CD4-positive, alpha-beta T cell treated with Interleukin-6 at 100 ng/mL for 8 hours (primary cell): ENCODE data around the gene SRSF4.
"Not testable (repeated sequence)": the region's sequence is repeated elsewhere in the genome, so short reads cannot be mapped to it uniquely, and the experiment has no call there.

Experiments
- DNase-seq: peaks from one replicate; pipeline ENCODE4 v3.0.0-alpha.2; 2020; ENCODE audit warnings: mixed read lengths, low spot score

Gene SRSF4

DNA sequence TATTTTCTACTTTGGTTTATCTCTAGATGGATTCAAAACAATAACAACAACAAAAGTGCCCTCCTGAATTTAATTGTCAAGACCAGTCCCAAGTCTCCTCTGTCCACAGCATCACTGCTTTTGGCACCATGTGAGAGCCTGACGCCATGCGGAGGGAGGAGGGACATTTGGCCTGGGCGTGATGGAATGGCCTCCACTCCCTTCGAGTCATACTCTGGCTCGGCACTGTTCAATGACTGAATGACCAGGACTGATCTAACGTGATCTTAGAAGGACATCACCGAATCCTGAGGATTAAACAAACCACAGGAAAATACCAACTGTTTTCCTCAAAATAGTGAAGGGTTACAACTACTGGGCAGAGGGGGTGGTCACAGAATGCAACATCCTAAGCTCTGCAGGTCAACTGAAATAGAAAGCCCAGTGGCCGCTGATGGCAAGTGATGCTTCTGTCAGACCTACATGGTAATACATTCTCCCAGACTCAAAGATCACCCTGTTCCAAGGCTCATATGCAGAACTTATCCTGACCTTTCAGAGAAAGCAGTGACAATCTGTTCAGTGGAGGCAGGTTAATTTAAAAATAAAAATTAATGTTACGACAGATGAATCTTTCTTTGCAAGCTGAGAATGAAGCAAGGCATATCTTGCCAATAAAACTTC, 19.1 kb downstream of the SRSF4 start:
- no peak for DNase-seq

DNA sequence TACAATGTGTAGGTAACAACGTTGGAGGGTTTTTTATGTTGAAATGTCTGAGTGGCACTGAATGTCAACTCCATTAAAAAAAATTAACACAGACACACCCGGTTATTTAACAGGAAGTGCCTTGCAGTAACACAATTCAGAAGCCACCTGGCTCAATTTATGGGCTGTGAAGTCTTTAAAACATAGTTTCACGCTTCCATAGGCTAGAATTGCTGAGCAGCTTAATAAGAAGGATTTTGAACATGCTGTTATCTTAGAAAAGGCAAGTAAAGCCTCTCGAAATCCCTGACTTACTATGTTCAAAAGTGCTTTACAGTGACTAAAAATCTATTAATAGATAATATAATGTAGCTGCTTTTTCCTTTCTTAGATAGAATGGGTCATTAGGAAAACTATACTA, 19.7 kb downstream of the SRSF4 start:
- DNase-seq: no peak

- DNase-seq: no peak
These were observed 21.9 kb downstream of the SRSF4 start for GRCh38 chr1:29159773-29160172.

GRCh38 chr1:29157269-29157601, 24.5 kb downstream of the SRSF4 start:
- DNase-seq: no peak

GRCh38 chr1:29156543-29157268, 25.0 kb downstream of the SRSF4 start:
- DNase-seq: no peak

- DNase-seq: no peak
These were observed 29.5 kb downstream of the SRSF4 start for GRCh38 chr1:29152046-29152805.

- not testable (repeated sequence) for DNase-seq
These were observed 31.4 kb downstream of the SRSF4 start for GRCh38 chr1:29150346-29150745.

GRCh38 chr1:29148656-29149491, 32.8 kb downstream of the SRSF4 start:
- no peak for DNase-seq

- DNase-seq: no peak
These were observed 35.8 kb downstream of the SRSF4 start for GRCh38 chr1:29145739-29146437.

GRCh38 chr1:29144178-29144577, 37.5 kb downstream of the SRSF4 start:
- DNase-seq: no peak

GRCh38 chr1:29142714-29143113, 39.0 kb downstream of the SRSF4 start:
- no peak for DNase-seq

DNA sequence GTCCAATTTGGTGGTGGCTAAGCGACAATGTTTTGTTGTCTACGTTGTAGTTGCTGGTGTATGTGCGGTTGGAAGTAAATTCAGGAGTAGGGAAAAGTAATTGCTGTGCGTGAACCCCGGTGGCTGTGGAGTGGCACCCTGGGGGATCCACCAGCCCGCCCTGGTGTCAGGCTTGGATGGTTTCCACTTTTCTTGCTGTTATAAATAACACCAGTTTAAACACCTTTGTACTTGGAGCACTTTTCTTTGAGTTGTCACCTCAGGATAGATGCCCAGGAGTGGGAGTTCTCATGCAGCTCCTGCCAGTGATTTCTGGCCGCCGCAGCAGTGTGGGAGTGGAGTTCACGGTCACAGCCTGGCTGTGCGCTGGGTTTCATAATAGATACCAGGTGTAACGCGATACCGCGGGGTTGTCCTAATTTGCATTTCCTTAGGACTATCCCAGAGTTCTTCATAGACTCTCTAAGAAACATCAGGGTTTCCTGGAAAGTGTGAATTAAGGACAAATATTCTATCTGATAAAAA, 45.2 kb downstream of the SRSF4 start:
- no peak for DNase-seq

DNA sequence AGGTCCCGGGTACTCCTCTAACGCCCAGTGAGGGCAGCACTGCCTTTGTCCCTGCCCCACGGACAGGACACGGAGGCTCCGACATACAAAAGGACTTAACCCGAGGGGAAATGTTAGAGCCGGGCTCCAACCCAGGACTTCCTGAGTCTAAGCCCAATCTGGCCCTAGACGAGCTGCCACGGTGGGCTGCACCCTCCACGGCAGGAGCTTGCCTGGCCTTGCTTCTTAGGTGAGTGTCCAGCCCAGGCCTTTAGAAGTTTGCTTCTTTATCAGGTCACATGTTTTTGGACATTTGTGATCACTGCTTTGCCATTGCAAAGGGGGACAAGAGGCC, 47.0 kb downstream of the SRSF4 start:
- no peak for DNase-seq

DNA sequence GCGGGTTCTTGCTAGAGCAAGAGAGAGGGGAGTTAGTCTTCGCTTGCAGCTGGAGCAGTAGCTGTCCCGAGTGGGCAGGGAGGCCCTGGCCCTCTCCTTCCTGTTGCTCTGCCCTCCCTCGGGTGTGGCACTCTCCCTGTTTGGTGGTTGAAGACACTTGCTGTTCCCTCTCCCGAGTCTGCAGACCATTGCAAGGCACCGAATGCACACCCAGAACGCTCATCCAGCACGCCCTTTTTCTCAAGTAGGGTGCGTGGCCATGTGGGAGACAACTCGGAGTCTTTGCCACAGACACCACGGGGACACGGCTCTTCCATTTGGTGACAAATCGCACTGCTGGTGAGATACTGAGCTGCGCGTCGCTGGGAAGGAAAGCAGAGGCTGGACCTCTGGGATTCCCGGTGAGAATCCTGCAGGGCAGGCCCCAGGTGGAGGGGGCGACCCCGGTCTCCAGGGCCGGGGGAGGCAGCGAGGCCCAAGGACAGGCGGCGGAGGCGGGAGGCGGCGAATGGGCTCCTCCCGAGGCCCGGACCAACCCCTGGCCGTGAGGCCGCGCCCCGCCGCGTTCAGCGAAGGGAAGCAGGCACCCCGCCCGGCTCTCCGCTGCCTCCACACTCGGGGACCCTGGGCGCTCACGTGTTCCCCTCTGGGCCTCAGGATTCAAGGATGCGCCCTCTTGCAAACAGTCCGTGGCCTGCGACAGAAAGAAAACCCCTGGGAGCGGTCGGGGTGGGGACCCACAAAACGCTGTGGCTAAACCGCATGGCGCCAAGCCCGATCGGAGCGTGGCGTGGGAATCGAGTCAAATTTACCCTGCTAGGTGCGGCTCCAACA, 47.6 kb downstream of the SRSF4 start:
- no peak for DNase-seq

GRCh38 chr1:29131056-29131455, 50.6 kb downstream of the SRSF4 start:
- not testable (repeated sequence) for DNase-seq

DNA sequence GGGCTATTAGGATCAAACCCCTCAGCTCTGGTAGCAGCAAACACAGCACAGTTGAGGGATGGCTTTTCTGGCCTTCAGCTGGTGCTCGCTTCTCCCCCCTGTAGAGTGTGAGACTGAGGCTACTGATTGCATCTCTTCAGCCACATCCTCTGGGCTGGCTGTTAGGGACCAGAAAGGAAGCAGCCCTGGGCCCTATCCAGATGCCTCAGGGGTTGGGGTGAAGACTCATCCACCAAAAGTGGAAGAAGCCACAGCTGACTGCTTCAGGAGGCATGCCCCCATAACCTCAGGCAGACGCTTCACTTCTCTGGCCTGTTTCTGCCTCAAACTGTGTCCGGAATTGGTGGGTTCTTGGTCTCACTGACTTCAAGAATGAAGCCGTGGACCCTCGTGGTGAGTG, 51.8 kb downstream of the SRSF4 start:
- DNase-seq: no peak

DNA sequence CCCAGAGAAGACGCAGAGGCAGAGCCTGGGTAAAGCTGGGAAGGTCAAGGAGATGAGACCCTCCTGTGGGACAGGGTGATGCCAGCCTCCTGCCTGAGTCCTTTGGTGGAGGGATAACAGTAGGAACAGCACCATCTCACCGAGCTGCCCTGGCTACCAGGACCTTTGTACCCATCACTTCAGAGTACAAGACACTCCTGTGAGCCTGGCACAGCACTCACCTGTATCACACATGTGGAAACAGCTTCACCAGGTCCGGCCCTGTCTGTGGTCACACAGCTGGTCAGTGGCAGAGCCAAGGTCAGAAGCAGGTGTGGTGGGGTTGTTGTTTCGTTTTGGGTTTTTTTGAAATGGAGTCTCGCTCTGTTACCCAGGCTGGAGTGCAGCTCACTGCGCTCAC, 53.0 kb downstream of the SRSF4 start:
- DNase-seq: no peak

DNA sequence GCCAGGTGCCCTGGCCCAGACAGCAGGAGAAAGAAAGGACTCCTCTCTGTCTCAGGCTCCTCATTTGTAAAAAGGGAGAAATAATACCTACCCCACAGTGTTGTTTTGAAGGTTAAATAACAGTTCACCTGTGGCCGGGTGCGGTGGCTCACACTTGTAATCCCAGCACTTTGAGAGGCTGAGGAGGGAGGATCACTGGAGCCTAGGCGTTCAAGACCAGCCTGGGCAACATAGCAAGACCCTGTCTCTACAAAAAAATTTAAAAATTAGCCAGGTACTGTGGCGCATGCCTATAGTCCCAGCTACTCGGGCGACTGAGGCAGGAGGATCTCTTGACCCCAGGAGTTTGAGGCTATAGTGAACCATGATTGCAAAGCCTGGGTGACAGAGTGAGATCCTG, 55.5 kb downstream of the SRSF4 start:
- DNase-seq: no peak

GRCh38 chr1:29125788-29126187, 55.9 kb downstream of the SRSF4 start:
- DNase-seq: no peak

- no peak for DNase-seq
These were observed 56.5 kb downstream of the SRSF4 start for GRCh38 chr1:29125237-29125641.
